ENCODE measurements around the gene ARHGEF4.
A peak's percentile ranks its signal among the peaks of the same experiment; 100 is the strongest.

The ARHGEF4 gene

GRCh38 chr2:130818809-130819208, 17.9 kb upstream of the ARHGEF4 start:
- DNase-seq: peak in 2 of 10 donors; percentile 33 to 43
- intact Hi-C loops (cut with DNase I): no loop called here

GRCh38 chr2:130819226-130819607, 17.5 kb upstream of the ARHGEF4 start:
- DNase-seq: peak in 2 of 10 donors; percentile 72 to 74
- intact Hi-C loops (cut with DNase I): no loop called here

- DNase-seq: peak in 3 of 10 donors; percentile 49 to 90 (median 87)
- intact Hi-C loops (cut with DNase I): loop anchor here (10.0 kb wide), 1 partner anchor 55 kb away; no protein-coding TSS in a partner anchor
Observed at GRCh38 chr2:130819608-130820278, 17.0 kb upstream of the ARHGEF4 start.

GRCh38 chr2:130820279-130820861, 16.3 kb upstream of the ARHGEF4 start:
- intact Hi-C loops (cut with DNase I): loop anchor here (10.0 kb wide), 1 partner anchor 54 kb away; no protein-coding TSS in a partner anchor
- peak in 8 of 10 donors; percentile 38 to 94 (median 76) for DNase-seq

GRCh38 chr2:130821867-130822266, 14.8 kb upstream of the ARHGEF4 start:
- peak in 2 of 10 donors; percentile 24 to 28 for DNase-seq
- intact Hi-C loops (cut with DNase I): loop anchor here (10.0 kb wide), 1 partner anchor 53 kb away; no protein-coding TSS in a partner anchor

GRCh38 chr2:130822766-130823165, 13.9 kb upstream of the ARHGEF4 start:
- DNase-seq: peak in 2 of 10 donors; percentile 78 to 79
- intact Hi-C loops (cut with DNase I): loop anchor here (10.0 kb wide), 1 partner anchor 52 kb away; no protein-coding TSS in a partner anchor

- intact Hi-C loops (cut with DNase I): loop anchor here (10.0 kb wide), 1 partner anchor 51 kb away; no protein-coding TSS in a partner anchor
- DNase-seq: peak in 2 of 10 donors; percentile 55 to 70
Observed at GRCh38 chr2:130823171-130823885, 13.4 kb upstream of the ARHGEF4 start.

GRCh38 chr2:130823886-130824491, 12.7 kb upstream of the ARHGEF4 start:
- intact Hi-C loops (cut with DNase I): loop anchor here (10.0 kb wide), 1 partner anchor 51 kb away; no protein-coding TSS in a partner anchor
- peak in 3 of 10 donors; percentile 8 to 82 (median 55) for DNase-seq

- peak in 7 of 10 donors; percentile 6 to 90 (median 53) for DNase-seq
Observed at GRCh38 chr2:130824492-130825061, 12.1 kb upstream of the ARHGEF4 start.

GRCh38 chr2:130825231-130825965, 11.3 kb upstream of the ARHGEF4 start:
- intact Hi-C loops (cut with DNase I): loop anchor here (10.0 kb wide), 1 partner anchor 49 kb away; no protein-coding TSS in a partner anchor
- peak; percentile 54 to 95 (median 67) for DNase-seq

More at GRCh38 chr2:130824492-130825061, 12.1 kb upstream of the ARHGEF4 start:
- intact Hi-C loops (cut with DNase I): loop anchor here (10.0 kb wide), 1 partner anchor 50 kb away; no protein-coding TSS in a partner anchor

GRCh38 chr2:130825966-130826253, 10.8 kb upstream of the ARHGEF4 start:
- no peak for DNase-seq
- intact Hi-C loops (cut with DNase I): loop anchor here (10.0 kb wide), 1 partner anchor 49 kb away; no protein-coding TSS in a partner anchor

- DNase-seq: peak in 1 of 10 donors; percentile 58
- intact Hi-C loops (cut with DNase I): loop anchor here (10.0 kb wide), 1 partner anchor 48 kb away; no protein-coding TSS in a partner anchor
Observed at GRCh38 chr2:130826419-130826818, 10.3 kb upstream of the ARHGEF4 start.

- intact Hi-C loops (cut with DNase I): loop anchor here (10.0 kb wide), 1 partner anchor 48 kb away; no protein-coding TSS in a partner anchor
- peak in 1 of 10 donors; percentile 55 for DNase-seq
Observed at GRCh38 chr2:130826821-130827501, 9.8 kb upstream of the ARHGEF4 start.

GRCh38 chr2:130827502-130828251, 9.0 kb upstream of the ARHGEF4 start:
- peak in 1 of 10 donors; percentile 44 for DNase-seq
- intact Hi-C loops (cut with DNase I): loop anchor here (10.0 kb wide), 1 partner anchor 47 kb away; no protein-coding TSS in a partner anchor

- intact Hi-C loops (cut with DNase I): loop anchor here (10.0 kb wide), 1 partner anchor 46 kb away; no protein-coding TSS in a partner anchor
- peak in 1 of 10 donors; percentile 36 for DNase-seq
Observed at GRCh38 chr2:130828461-130828860, 8.3 kb upstream of the ARHGEF4 start.

- intact Hi-C loops (cut with DNase I): loop anchor here (10.0 kb wide), 1 partner anchor 46 kb away; no protein-coding TSS in a partner anchor
- peak in 1 of 10 donors; percentile 49 for DNase-seq
Observed at GRCh38 chr2:130829015-130829414, 7.7 kb upstream of the ARHGEF4 start.

GRCh38 chr2:130830538-130830937, 6.2 kb upstream of the ARHGEF4 start:
- intact Hi-C loops (cut with DNase I): no loop called here
- DNase-seq: peak in 1 of 10 donors; percentile 4

Measured in posterior cingulate gyrus (tissue), 11 donors.